ENCODE measurements around the gene GAS7. TPM values are rescaled to one million over a fixed set of nuclear protein-coding genes. Genes with fewer than 3 reads are reported as not detected.
A peak's percentile ranks its signal among the peaks of the same experiment; 100 is the strongest.
"Not testable (repeated sequence)": the region's sequence is repeated elsewhere in the genome, so short reads cannot be mapped to it uniquely, and the experiment has no call there.

Gene GAS7
- total and polyA plus RNA-seq, 2 of the 13 experiments (the other 11 are each of a cell fraction or from before 2014, with no cell fraction given) = 1.0 to 5.2 TPM

- TF ChIP-seq ZBTB43 (CRISPR knock-in tag; conservative IDR thresholded peaks at IDR 0.05) (no peak), ZNF777 (CRISPR knock-in tag; IDR thresholded peaks at IDR 0.05) (no peak)
Observed at GRCh38 chr17:10059684-10060211, 138.7 kb downstream of the GAS7 start (continued).

DNA sequence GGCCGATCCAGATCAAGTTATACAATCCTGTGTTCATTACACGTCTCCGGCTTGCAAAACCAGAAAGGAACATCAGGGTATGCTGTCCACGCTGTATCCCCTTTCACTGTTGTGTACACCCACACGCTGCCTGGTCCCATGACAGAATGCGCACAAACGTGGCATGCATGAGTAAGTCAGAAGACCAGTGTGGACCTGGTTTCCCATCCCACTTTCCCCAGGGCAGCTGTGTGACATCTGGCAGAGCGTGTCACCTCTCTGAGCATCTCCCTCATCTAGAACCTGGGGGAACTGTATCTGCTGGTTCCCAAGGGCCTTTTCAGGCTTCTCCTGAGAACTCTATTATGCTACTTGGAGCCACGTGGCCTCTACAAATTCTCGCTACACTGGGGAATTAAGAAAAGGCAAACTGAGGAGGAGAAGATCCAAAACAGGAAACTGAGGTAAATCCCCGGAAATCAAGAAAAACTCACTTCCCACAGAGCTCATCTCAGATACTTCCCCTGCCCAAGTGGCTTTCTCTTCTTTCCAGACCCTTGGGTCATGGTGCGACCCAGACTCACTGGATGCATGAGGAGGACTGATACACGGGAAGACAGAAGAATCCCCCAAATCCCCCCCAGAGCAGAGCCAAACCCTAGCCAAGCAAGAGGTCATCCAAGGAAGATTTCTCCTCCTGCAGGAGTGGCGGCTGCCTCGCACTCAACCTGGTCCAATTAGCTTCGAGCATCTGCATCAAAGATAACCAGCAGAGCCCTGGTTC is 139.3 kb downstream of the GAS7 start:
- Histone ChIP-seq H3K4me1 (ENCODE audit: insufficient read depth, low read length) (peaks cover 9% of the 10 kb centered on the region), H3K27me3 (ENCODE audit: control insufficient read depth in 1 of 2, insufficient read depth in 2 of 2, low read length in 2 of 2) (peaks cover 9 to 50% of the 10 kb centered on the region in 2 experiments), H3K4me3 (replicated peaks in 1 of 3; ENCODE audit: insufficient read depth in 1 of 3, low read depth in 2 of 3, low read length in 3 of 3) (no peak overlapping the region), H4K20me1 (ENCODE audit: insufficient read depth, low read length) (no peaks in the 10 kb centered on the region), H3K79me2 (ENCODE audit: insufficient read depth, low read length) (no peaks in the 10 kb centered on the region), H3K9me3 (ENCODE audit: low read length) (no peaks in the 10 kb centered on the region), H3K27ac (ENCODE audit: extremely low read length, insufficient read depth, low read length) (no peak overlapping the region), H3K9ac (ENCODE audit: insufficient read depth, low read depth, low read length) (no peak overlapping the region), H3K4me2 (ENCODE audit: low read depth, low read length) (no peak overlapping the region), H3K36me3 (replicated peaks in 1 of 2; ENCODE audit: control insufficient read depth in 1 of 2, insufficient read depth in 2 of 2, low read length in 2 of 2) (no peaks in the 10 kb centered on the region), H2AFZ (ENCODE audit: low read length) (no peak overlapping the region)
- no TSS peak for BruUV-seq (replicated peaks)
- CTCF ChIA-PET (ENCODE audit: low intra/inter-chr PET ratio, low total read pairs) = no interaction called here
- ATAC-seq (no peak), DNase-seq (ENCODE audit: low spot score) (no peak), FAIRE-seq (no peak)
- in situ Hi-C loops (cut with HindIII; ENCODE audit: extremely low pct_ligation_motif_present, low pct_unique_long_range_greater_than_20kb) = no loop called here
- POLR2A ChIA-PET = no interaction called here
- intact Hi-C loops (cut with micrococcal nuclease; ENCODE audit: unreplicated experiment) = no loop called here
- WGBS (ENCODE audit: low lambda C conversion rate) = 10% methylated on average over 14 of the region's 16 CpGs
- no peak for TF ChIP-seq RFXAP (CRISPR knock-in tag; IDR thresholded peaks at IDR 0.05; ENCODE audit: borderline replicate concordance)
- TF ChIP-seq REL (CRISPR knock-in tag; conservative IDR thresholded peaks at IDR 0.05) = no peak
- TF ChIP-seq ZNF768 (CRISPR knock-in tag; IDR thresholded peaks at IDR 0.05) = peak; percentile 24; the same call in 1 of the 2 replicates

GRCh38 chr17:10057466-10057865 is 140.9 kb downstream of the GAS7 start:
- ATAC-seq; intact Hi-C loops (cut with micrococcal nuclease; ENCODE audit: unreplicated experiment); H3K4me2 ChIP-seq (ENCODE audit: low read depth, low read length); in situ Hi-C loops (cut with HindIII; ENCODE audit: extremely low pct_ligation_motif_present, low pct_unique_long_range_greater_than_20kb); CTCF ChIA-PET (ENCODE audit: low intra/inter-chr PET ratio, low total read pairs); H2AFZ ChIP-seq (ENCODE audit: low read length); H3K4me3 ChIP-seq (replicated peaks in 1 of 3; ENCODE audit: insufficient read depth in 1 of 3, low read depth in 2 of 3, low read length in 3 of 3); FAIRE-seq; POLR2A ChIA-PET; H4K20me1 ChIP-seq (ENCODE audit: insufficient read depth, low read length); BruUV-seq (replicated peaks); H3K36me3 ChIP-seq (replicated peaks in 1 of 2; ENCODE audit: control insufficient read depth in 1 of 2, insufficient read depth in 2 of 2, low read length in 2 of 2); H3K27ac ChIP-seq (ENCODE audit: extremely low read length, insufficient read depth, low read length); H3K9ac ChIP-seq (ENCODE audit: insufficient read depth, low read depth, low read length); DNase-seq (ENCODE audit: low spot score); H3K9me3 ChIP-seq (ENCODE audit: low read length); H3K79me2 ChIP-seq (ENCODE audit: insufficient read depth, low read length): not testable (repeated sequence)
- Histone ChIP-seq H3K4me1 (ENCODE audit: insufficient read depth, low read length) (peaks cover 18% of the 10 kb centered on the region), H3K27me3 (ENCODE audit: control insufficient read depth in 1 of 2, insufficient read depth in 2 of 2, low read length in 2 of 2) (peaks cover 9 to 51% of the 10 kb centered on the region in 2 experiments)
- WGBS (ENCODE audit: low lambda C conversion rate) = 69% methylated on average over 16 of the region's 25 CpGs
